GM10248 (cell line): ENCODE measurements around the gene DAGLB.
"Not testable (repeated sequence)": the region's sequence is repeated elsewhere in the genome, so short reads cannot be mapped to it uniquely, and the experiment has no call there.

Experiments
- CTCF ChIA-PET: fragments of 300-600 bp; sonication (Branson Sonifier 250); formaldehyde crosslinking; extraction: SDS; loops from one replicate; lab custom pipeline; 2021; ENCODE audit warnings: antibody characterized with exemption; lab: Yijun Ruan, JAX
- POLR2A ChIA-PET: fragments of 350-650 bp; sonication (Branson Sonifier 250); formaldehyde crosslinking; extraction: SDS; loops from one replicate; lab custom pipeline; 2020; ENCODE audit warnings: antibody characterized with exemption; lab: Yijun Ruan, JAX
- DNase-seq: peaks from one replicate; pipeline ENCODE4 v3.0.0; 2012; ENCODE audit errors: extremely low spot score
- TF ChIP-seq, protein P1 (sequence below): IDR thresholded peaks from 2 replicates; pipeline ENCODE4 v1.5.1; 2012; ENCODE audit warnings: mild to moderate bottlenecking, low read depth; ENCODE audit errors: extremely low read depth, missing control alignments, control extremely low read depth

Gene DAGLB

DNA sequence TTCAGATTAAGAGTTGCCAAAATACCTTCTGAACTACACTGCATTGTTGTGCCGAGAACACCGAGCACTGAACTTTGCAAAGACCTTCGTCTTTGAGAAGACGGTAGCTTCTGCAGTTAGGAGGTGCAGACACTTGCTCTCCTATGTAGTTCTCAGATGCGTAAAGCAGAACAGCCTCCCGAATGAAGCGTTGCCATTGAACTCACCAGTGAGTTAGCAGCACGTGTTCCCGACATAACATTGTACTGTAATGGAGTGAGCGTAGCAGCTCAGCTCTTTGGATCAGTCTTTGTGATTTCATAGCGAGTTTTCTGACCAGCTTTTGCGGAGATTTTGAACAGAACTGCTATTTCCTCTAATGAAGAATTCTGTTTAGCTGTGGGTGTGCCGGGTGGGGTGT, 45.0 kb downstream of the DAGLB start:
- POLR2A ChIA-PET: no interaction called here
- CTCF ChIA-PET: interaction anchor here (1.0 kb wide), 1 partner anchor 22 kb away, joined by 3 read pairs; no protein-coding TSS in a partner anchor
- DNase-seq: no peak
- TF ChIP-seq, protein P1, sequence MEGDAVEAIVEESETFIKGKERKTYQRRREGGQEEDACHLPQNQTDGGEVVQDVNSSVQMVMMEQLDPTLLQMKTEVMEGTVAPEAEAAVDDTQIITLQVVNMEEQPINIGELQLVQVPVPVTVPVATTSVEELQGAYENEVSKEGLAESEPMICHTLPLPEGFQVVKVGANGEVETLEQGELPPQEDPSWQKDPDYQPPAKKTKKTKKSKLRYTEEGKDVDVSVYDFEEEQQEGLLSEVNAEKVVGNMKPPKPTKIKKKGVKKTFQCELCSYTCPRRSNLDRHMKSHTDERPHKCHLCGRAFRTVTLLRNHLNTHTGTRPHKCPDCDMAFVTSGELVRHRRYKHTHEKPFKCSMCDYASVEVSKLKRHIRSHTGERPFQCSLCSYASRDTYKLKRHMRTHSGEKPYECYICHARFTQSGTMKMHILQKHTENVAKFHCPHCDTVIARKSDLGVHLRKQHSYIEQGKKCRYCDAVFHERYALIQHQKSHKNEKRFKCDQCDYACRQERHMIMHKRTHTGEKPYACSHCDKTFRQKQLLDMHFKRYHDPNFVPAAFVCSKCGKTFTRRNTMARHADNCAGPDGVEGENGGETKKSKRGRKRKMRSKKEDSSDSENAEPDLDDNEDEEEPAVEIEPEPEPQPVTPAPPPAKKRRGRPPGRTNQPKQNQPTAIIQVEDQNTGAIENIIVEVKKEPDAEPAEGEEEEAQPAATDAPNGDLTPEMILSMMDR: no peak

DNA sequence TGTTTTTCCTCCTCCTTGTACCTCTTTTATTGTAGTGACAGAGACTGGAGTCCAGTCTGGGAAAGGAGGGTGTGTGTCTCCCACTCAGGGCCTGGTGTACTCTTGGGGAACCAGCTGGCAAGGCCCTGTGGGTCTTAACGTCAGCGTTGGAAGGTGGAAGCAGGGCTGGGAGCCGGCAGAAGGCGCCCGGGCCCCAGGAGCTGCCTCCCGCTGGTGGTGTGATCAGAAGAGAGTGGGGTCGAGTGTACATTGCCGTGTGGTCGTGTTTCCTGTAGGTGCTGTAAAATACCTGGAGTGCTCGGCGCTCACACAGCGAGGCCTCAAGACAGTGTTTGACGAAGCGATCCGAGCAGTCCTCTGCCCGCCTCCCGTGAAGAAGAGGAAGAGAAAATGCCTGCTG, 45.7 kb downstream of the DAGLB start:
- ChIA-PET CTCF (no interaction called here), POLR2A (no interaction called here)
- DNase-seq: no peak
- TF ChIP-seq, protein P1: no peak

DNA sequence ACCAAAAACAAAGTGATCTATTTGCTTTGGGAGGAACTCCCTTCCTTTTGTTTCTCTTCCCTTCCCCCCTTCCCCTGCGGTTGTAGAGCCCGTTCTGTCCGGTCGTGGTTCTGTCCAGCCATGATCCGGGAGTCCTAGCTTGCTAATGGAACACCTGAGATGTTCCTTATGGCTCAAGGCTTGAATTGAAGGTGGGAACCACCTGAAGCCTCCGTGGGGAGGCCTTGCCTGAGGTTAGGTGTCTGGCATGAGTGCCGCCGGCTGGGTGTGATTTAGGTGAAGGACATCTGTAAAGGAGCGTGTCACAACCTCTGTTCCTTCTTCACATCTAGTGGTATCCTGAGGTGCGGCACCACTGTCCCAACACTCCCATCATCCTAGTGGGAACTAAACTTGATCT, 46.2 kb downstream of the DAGLB start:
- TF ChIP-seq, protein P1: no peak
- POLR2A ChIA-PET: no interaction called here
- DNase-seq: no peak
- CTCF ChIA-PET: no interaction called here

DNA sequence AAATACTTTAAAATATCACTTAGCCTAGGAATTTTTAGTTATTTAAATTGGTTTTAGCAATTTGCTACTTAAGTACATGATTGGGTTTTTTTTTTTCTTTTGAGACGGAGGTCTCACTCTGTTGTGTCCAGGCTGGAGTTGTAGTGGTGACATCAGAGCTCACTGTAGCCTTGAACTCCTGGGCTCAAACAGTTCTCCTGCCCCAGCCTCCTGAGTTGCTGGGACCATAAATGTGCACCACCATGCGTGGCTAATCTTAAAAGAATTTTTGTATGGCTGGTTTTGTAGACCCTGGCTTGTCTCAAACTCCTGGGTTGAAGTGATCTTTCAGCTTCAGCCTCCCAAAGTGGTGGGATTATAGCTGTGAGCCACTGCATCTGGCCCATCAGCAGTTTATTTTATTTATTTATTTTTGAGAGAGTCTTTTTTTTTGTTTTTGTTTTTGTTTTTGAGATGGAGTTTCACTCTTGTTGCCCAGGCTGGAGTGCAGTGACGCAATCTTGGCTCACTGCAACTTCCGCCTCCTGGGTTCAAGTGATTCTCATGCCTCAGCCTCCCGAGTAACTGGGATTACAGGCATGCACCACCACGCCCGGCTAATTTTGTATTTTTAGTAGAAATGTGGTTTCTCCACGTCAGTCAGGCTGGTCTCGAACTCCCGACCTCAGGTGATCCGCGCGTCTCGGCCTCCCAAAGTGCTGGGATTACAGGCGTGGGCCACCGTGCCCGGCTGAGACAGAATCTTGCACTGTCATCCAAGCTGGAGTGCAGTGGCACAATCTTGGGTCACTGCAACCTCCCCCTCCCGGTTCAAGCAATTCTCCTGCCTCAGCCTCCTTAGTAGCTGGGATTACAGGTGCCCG, 47.3 kb downstream of the DAGLB start:
- POLR2A ChIA-PET, DNase-seq: not testable (repeated sequence)
- CTCF ChIA-PET: interaction anchor here (1.0 to 1.9 kb wide), 2 partner anchors 8 to 10 kb away, joined by 3 to 5 read pairs; no protein-coding TSS in a partner anchor

DNA sequence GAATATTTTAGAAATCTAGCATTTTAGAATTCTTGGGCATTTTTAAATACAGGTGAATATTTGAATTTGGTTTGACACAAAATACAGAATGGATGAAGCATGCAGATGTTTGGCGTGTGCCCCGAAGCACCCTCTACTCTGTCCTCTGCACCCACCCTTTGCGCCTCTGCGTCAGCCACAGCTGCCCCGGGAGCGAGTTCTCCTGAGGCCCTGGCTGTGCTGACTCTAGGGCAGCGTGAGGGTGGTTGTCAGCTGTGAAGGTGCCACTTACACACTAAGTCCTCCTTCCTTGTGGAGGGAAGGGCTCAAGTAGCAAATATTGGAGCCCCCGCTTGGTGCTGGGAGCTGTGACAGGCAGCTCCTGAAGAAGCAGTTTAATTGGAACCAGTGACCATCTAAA, 48.4 kb downstream of the DAGLB start:
- POLR2A ChIA-PET: no interaction called here
- DNase-seq: no peak
- CTCF ChIA-PET: interaction anchor here (1.4 to 1.9 kb wide), 2 partner anchors 11 to 18 kb away, joined by 4 to 5 read pairs; no protein-coding TSS in a partner anchor
- TF ChIP-seq, protein P1: no peak

DNA sequence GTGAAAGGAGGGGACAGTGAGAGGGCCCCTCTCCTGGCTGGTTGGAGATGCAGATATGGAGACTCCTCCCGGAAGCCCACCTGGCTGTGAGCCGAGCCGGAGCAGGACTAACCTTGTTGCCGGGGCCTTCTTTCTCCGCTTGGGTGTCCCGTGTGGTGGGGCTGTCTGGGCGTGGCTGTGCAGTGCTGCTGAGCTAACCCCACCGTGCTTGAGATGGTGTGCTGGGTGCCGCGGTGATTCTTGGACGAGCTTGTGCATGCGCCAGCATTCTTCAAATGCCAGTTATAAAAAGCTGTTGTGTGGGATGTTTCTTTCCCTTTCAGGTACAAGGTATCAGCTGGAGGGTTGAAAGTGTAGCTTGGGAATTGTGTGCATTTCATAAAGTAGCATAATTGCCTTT, 48.8 kb downstream of the DAGLB start:
- ChIA-PET POLR2A (no interaction called here), CTCF (interaction anchor here (1.4 to 1.9 kb wide), 2 partner anchors 11 to 18 kb away, joined by 4 to 5 read pairs; no protein-coding TSS in a partner anchor)
- TF ChIP-seq, protein P1: no peak
- DNase-seq: no peak

DNA sequence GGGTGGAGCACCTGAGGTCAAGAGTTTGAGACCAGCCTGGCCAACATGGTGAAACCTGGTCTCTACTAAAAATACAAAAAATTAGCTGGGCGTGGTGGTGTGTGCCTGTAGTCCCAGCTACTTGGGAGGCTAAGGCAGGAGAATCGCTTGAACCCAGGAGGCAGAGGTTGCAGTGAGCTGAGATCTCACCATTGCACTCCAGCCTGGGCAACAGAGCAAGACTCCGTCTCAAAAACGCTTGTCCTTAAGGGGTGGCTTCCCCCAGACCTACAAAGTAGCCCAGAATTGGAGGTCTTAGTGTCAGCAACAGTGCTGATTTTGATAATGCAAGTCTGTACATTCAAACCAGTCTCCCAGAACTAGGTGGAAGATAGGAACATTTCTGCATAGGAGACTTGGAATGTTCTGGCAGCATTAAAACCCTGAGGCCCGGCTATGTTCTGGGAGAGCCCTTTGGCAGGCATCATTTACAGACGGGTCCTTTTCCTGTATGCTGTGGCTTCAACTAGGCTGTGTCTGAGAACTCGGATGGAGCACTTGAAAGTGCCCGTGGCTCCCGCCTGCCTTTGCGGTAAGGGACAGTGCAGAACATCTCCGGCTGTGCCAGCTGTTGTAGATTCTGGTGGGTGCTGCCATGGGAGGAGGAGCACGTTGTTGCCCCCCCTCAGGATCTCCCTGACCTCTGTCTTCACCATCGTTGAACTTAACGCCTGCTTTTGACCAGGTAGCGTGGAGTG, 49.8 kb downstream of the DAGLB start:
- DNase-seq, CTCF ChIA-PET, POLR2A ChIA-PET: not testable (repeated sequence)
